Right atrium auricular region (tissue), 2 donors: ENCODE measurements around the gene STH. TPM values are rescaled to one million over a fixed set of nuclear protein-coding genes. Genes with fewer than 3 reads are reported as not detected.

Source experiments
- DNase-seq: peaks from one replicate; pipeline ENCODE4 v3.0.0-alpha.2; 2019; ENCODE audit warnings: low spot score
- H3K27ac ChIP-seq, 2 donors: fragments of 200-600 bp; sonication (generic); 1 replicate in 1 of 2; 2 replicates in 1 of 2; pipeline ENCODE4 v1.5.1; 2016 to 2019
- H3K27me3 ChIP-seq, 2 donors: fragments of 200-600 bp; sonication (generic); one replicate each; pipeline versions ENCODE4 v1.5.1 to v1.6.0; 2017 to 2019
- H3K36me3 ChIP-seq: fragments of 200-600 bp; sonication (generic); one replicate; pipeline ENCODE4 v1.5.1; 2016
- H3K4me1 ChIP-seq, 2 donors: fragments of 200-600 bp; sonication (generic); one replicate each; pipeline versions ENCODE4 v1.5.1 to v1.6.0; 2017 to 2019
- H3K4me3 ChIP-seq, 2 donors: fragments of 200-600 bp; sonication (generic); 1 replicate in 1 of 2; 2 replicates in 1 of 2; pipeline ENCODE4 v1.5.1; 2017 to 2019; ENCODE audit warnings: mild to moderate bottlenecking in 1 of 2, moderate library complexity in 1 of 2
- H3K9me3 ChIP-seq, 2 donors: fragments of 200-600 bp; sonication (generic); one replicate each; pipeline ENCODE4 v1.5.1; 2019
- CTCF ChIP-seq, 2 donors: fragments of 200-600 bp; sonication (generic); IDR thresholded peaks; one replicate each; pipeline ENCODE4 v1.5.1; 2019; ENCODE audit warnings: antibody characterized with exemption in 2 of 2
- total RNA-seq, 2 donors: library from RNA; depleted of rRNA; stranded (reverse); fragments of >200 nt; gene quantifications; one replicate each; pipeline ENCODE4 v1.1.0, GENCODE V29; 2016

The STH gene
- total RNA-seq, 2 donors from 2014 or later: not detected

DNA sequence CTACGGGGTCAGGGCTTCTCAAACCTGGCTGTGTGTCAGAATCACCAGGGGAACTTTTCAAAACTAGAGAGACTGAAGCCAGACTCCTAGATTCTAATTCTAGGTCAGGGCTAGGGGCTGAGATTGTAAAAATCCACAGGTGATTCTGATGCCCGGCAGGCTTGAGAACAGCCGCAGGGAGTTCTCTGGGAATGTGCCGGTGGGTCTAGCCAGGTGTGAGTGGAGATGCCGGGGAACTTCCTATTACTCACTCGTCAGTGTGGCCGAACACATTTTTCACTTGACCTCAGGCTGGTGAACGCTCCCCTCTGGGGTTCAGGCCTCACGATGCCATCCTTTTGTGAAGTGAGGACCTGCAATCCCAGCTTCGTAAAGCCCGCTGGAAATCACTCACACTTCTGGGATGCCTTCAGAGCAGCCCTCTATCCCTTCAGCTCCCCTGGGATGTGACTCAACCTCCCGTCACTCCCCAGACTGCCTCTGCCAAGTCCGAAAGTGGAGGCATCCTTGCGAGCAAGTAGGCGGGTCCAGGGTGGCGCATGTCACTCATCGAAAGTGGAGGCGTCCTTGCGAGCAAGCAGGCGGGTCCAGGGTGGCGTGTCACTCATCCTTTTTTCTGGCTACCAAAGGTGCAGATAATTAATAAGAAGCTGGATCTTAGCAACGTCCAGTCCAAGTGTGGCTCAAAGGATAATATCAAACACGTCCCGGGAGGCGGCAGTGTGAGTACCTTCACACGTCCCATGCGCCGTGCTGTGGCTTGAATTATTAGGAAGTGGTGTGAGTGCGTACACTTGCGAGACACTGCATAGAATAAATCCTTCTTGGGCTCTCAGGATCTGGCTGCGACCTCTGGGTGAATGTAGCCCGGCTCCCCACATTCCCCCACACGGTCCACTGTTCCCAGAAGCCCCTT, 10.9 kb downstream of the STH start:
- Histone ChIP-seq H3K9me3 (no peaks in the 10 kb centered on the region), H3K4me3 (no peak overlapping the region), H3K27ac (no peak overlapping the region), H3K27me3 (no peaks in the 10 kb centered on the region), H3K36me3 (no peaks in the 10 kb centered on the region), H3K4me1 (no peaks in the 10 kb centered on the region)
- no peak for DNase-seq
- TF ChIP-seq CTCF (IDR thresholded peaks at IDR 0.05): no peak

DNA sequence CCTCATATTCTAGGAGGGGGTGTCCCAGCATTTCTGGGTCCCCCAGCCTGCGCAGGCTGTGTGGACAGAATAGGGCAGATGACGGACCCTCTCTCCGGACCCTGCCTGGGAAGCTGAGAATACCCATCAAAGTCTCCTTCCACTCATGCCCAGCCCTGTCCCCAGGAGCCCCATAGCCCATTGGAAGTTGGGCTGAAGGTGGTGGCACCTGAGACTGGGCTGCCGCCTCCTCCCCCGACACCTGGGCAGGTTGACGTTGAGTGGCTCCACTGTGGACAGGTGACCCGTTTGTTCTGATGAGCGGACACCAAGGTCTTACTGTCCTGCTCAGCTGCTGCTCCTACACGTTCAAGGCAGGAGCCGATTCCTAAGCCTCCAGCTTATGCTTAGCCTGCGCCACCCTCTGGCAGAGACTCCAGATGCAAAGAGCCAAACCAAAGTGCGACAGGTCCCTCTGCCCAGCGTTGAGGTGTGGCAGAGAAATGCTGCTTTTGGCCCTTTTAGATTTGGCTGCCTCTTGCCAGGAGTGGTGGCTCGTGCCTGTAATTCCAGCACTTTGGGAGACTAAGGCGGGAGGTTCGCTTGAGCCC, 11.6 kb downstream of the STH start:
- no peak for DNase-seq
- no peak for TF ChIP-seq CTCF (IDR thresholded peaks at IDR 0.05)
- no peak overlapping the region for H3K27ac ChIP-seq
- no peaks in the 10 kb centered on the region for H3K36me3 ChIP-seq
- no peaks in the 10 kb centered on the region for H3K4me1 ChIP-seq
- H3K9me3 ChIP-seq: no peaks in the 10 kb centered on the region
- no peak overlapping the region for H3K4me3 ChIP-seq
- H3K27me3 ChIP-seq: no peaks in the 10 kb centered on the region

GRCh38 chr17:46011711-46012505, 12.9 kb downstream of the STH start:
- Histone ChIP-seq H3K4me1 (no peaks in the 10 kb centered on the region), H3K9me3 (no peaks in the 10 kb centered on the region), H3K27ac (no peak overlapping the region), H3K36me3 (no peaks in the 10 kb centered on the region), H3K4me3 (no peak overlapping the region), H3K27me3 (no peaks in the 10 kb centered on the region)
- no peak for DNase-seq
- TF ChIP-seq CTCF (IDR thresholded peaks at IDR 0.05): no peak

DNA sequence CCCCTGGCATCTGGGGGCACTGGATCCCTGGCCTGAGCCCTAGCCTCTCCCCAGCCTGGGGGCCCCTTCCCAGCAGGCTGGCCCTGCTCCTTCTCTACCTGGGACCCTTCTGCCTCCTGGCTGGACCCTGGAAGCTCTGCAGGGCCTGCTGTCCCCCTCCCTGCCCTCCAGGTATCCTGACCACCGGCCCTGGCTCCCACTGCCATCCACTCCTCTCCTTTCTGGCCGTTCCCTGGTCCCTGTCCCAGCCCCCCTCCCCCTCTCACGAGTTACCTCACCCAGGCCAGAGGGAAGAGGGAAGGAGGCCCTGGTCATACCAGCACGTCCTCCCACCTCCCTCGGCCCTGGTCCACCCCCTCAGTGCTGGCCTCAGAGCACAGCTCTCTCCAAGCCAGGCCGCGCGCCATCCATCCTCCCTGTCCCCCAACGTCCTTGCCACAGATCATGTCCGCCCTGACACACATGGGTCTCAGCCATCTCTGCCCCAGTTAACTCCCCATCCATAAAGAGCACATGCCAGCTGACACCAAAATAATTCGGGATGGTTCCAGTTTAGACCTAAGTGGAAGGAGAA, 13.5 kb downstream of the STH start:
- Histone ChIP-seq H3K9me3 (no peaks in the 10 kb centered on the region), H3K4me1 (no peaks in the 10 kb centered on the region), H3K4me3 (no peak overlapping the region), H3K36me3 (no peaks in the 10 kb centered on the region), H3K27me3 (no peaks in the 10 kb centered on the region), H3K27ac (no peak overlapping the region)
- no peak for TF ChIP-seq CTCF (IDR thresholded peaks at IDR 0.05)
- no peak for DNase-seq

- Histone ChIP-seq H3K4me3 (no peak overlapping the region), H3K27me3 (no peaks in the 10 kb centered on the region), H3K36me3 (no peaks in the 10 kb centered on the region), H3K27ac (no peak overlapping the region), H3K9me3 (no peaks in the 10 kb centered on the region), H3K4me1 (no peaks in the 10 kb centered on the region)
- no peak for TF ChIP-seq CTCF (IDR thresholded peaks at IDR 0.05)
- no peak for DNase-seq
Measured at GRCh38 chr17:46013127-46013501, 14.1 kb downstream of the STH start.
